HG03378 (cell line): Measurements from ENCODE around the gene AXIN1.
"Not testable (repeated sequence)": the region's sequence is repeated elsewhere in the genome, so short reads cannot be mapped to it uniquely, and the experiment has no call there.

Source experiments
- ATAC-seq: cut with Tn5 transposase; IDR thresholded peaks from one replicate; pipeline ENCODE4 v1.9.1; 2021; ENCODE audit warnings: mild to moderate bottlenecking, moderate library complexity; ENCODE audit not compliant: unreplicated experiment

AXIN1 gene

DNA sequence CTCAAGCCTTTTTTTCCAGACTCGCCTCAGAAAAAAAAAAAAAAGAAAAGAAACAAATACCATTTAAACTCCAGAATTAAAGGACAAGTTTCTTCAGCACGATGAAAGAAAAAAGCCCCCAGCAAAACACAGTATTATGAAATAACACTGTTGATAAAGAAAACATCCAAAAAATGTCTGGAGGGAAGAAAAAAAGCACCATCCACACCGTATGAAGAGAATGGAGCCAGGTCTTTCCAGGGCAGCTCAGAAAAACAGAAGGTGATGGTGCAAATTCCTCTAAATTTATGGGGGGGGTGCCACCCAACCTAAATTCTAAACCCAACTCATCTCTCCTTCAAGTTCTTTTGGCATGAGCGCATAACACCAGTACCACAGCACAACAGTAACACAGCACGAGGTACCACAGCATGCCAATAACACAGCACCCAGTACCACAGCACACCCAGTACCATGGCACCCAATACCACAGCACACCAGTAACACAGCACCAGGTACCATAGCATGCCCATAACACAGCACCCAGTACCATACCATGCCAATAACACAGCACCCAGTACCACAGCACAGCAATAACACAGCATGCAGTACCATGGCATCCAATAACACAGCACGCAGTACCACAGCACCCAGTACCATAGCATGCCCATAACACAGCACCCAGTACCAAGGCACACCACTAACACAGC lies 19.0 kb downstream of the AXIN1 start:
- no peak for ATAC-seq

DNA sequence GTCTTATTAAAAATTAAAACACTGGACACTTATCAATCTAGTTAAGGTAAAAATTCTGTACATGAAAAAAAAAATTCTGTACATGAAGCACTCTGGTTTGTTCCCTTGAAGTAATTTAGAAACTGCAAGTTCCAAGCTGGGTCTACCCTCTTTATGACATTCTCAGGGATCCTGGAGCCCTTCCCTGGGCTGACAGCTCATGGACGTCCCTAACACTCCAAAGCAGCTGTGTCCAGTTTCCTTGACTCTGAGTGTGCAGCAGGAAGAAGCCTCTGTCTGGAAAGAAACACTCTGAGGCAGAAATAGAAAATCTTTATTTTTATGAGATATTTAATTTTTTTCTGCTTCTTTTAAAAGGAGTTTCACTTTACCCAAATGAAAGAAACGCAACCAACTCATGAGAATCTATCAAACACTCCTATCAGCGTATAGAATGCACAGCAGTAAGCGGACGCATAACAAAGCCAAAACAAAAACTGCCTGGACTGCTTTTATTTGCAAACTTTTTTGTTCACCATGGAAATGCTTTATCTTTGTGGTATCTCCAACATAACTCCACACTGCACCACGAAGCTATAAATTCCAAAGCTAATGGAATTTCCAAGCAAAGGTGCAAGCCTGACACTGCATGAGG lies 21.2 kb downstream of the AXIN1 start:
- not testable (repeated sequence) for ATAC-seq

DNA sequence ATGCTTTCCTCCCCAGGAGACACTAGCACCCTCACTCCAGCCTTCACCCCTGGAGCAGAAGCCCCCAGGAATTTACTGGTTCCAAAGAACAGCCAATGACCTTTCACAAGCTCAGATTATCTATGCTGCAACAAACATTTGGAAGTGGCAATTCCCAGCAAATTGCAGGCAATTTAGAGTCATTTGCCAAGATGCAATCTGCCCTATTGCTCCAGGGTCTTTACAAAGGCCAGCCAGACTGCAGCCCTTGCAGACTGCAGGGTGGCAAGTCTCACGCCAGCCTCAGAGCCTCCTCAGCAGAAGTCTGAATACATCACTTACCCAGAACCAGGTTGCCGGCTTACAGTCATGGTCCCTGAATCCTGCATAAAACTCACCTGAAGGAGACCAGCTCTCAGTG lies 21.8 kb downstream of the AXIN1 start:
- no peak for ATAC-seq

DNA sequence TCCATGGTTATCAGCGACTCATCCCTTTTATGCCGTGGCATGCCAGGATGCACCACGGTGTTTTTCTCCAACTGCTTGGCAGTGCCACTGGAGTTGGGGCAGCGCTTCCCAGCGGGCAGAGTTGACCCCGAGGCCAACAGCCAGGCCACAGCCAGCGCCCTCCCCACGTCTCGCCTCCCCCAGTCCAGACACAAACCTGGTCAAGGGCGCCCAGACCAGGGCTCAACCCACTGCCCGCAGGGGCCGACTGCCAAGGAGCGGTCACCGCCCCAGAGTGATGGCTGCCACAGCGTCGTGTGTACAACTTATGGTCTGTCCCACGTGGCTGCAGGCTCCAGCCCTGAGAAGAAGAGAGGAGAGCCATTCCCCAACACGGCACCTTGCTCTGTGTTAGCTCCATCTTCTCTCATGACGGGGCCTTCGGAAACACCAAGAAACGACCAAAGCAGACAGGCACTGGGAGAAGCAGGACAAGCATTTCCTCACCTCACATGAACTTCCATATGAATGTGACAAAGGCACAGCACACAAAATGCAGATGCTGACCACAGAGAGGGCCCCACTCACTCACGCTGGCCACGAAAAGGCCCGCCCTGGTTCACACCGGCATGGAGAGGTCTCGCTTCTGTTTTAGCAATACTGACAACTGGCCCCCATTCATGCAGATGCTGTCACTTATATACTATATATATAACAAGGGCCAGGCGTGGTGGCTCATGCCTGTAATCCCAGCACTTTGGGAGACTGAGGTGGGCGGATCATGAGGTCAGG lies 27.0 kb downstream of the AXIN1 start:
- ATAC-seq = no peak

DNA sequence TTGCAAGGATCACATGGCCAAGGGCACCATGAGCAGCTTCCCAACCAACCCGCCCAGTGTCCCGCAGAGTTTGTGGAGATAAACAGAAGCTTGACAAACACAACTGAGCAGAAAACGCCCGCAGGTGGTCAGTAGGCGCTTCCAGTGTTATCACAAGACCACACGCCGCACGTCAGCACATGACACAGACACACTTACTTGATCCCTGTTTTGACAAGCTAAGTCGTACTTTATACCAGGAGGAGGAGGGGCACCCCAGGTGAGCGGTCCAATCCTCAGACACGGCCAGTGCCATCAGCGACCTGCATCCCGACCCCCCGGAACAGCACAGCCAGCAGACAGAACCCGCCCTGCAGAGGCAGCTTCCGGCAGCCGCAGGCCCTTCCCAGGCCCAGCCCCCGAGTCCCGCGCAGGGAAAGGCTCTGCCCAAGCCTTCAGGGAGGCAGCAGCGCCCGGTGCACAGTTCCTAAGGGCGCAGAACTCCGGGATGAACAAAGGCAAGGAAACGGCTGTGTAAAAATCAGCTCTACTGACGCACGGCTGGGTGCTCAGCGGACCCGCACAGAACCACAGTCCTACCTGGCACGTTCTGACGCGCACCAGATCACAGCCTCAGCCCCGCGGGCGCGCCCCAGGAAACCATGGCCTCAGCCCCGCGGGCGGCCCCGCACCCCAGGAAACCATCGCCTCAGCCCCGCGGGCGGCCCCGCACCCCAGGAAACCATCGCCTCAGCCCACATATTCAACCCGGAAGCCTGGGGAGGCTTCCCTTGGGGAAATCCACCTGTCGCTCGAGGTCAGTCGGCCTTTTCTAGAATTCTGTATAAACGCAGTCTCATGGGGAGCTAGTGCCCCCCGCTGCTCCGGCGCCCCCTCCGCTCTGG lies 27.8 kb downstream of the AXIN1 start:
- ATAC-seq = no peak

DNA sequence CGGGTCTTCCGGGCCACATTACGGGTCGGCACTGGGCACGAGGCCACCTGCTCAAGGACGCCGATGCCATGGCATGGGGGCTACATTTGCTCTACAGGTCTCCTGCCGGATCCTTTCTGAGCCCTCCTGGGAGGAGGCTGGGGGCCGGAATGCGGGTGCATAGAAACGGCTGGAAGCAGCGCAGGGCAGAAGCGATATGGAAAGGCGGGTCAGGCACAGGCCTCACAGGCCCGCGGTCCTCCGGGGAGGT lies 28.4 kb downstream of the AXIN1 start:
- ATAC-seq = no peak

DNA sequence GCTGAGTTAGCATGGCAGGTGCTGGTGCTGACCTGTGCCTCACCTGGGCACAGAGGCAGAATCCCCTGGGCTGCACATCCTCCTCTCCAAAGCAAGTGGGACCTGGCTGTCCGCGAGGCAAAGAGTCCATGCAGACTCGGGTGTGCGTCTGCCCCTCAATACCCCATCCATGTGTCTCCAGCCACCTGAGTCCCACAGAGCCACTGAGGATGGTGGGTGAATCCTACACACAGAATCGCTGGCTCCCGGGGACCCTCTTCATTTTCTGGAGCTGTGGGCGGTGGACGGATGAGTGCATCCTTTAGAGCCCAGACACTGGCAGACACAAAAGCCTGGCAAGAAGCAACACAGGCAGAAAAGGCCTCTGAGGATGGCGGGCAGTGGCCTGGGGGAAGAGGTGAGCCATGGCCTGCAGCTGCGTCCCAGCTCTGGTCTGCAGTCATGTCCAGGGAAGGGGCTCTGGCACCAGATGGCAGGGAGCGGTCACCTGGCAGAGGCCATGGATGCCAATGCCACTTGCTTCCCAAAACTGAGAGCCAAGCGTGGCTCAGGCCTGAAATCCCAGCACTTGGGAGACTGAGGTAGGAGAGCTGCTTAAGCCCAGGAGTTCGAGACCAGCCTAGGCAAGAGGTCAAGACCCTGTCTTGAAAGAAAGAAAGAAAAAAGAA lies 29.9 kb downstream of the AXIN1 start:
- no peak for ATAC-seq

DNA sequence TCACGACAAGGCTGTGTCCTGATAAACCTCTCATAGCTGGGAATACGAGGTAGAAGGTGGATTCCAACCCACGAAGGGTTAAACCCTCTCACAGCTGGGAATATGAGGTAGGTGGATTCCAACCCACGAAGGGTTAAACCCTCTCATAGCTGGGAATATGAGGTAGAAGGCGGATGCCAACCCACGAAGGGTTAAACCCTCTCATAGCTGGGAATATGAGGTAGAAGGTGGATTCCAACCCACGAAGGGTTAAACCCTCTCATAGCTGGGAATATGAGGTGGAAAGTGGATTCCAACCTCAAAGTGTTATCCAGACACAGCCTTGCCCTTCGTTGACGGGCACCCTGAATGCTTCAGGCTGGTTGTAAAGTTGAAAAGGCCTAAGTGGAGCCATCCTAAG lies 31.0 kb downstream of the AXIN1 start:
- no peak for ATAC-seq

DNA sequence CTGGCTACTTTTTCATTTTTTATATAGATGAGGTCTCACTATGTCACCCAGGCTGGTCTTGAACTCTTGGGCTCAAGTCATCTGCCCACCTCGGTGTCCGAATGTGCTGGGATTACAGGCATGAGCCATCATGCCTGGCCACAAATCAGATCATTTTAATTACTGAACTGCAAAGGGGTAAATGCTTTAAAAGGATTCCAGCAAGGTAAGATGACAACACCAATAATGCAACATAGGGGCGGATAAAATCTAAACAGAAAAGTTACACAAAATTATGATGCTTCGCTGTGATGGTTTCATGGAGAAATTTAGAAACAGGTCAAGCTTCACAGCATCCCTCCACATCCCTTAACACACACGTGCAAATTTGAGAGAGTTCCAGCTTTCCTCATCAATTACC lies 32.3 kb downstream of the AXIN1 start:
- ATAC-seq = no peak

DNA sequence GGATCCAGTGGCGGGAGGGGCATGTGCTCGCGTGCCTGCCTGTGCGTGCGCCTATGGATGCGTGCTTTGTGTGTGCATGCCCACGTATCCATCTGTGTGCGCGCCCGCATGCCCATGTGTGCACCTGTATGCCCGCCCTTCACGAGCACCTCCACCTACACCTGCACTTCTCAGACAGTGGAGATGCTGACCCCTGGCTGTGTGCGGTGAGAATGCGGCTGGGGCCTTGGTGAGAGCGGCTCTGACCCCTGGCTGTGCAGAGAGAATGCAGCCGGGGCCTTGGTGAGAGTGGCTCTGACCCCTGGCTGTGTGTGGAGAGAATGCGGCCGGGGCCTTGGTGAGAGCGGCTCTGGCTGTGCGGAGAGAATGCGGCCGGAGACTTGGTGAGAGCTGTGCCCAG lies 33.9 kb downstream of the AXIN1 start:
- ATAC-seq = no peak

DNA sequence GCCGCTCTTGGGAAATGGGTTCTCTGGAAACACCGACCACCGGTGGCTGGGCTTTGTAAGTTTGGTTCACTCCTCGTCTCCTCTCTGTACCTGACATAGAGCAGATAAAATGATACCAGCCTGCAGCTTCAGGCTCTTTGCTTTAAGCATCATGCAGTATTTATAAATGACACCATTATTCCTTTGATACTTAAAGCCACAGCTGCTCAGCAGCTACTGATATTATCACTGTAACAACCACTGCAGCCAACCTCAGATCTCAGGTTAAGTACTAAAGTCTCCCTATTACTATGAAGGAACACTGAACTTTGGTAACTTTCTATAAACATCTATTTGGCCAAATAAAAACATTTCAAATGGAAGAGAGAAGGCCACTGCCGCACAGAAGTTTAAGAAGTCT lies 34.9 kb downstream of the AXIN1 start:
- no peak for ATAC-seq

DNA sequence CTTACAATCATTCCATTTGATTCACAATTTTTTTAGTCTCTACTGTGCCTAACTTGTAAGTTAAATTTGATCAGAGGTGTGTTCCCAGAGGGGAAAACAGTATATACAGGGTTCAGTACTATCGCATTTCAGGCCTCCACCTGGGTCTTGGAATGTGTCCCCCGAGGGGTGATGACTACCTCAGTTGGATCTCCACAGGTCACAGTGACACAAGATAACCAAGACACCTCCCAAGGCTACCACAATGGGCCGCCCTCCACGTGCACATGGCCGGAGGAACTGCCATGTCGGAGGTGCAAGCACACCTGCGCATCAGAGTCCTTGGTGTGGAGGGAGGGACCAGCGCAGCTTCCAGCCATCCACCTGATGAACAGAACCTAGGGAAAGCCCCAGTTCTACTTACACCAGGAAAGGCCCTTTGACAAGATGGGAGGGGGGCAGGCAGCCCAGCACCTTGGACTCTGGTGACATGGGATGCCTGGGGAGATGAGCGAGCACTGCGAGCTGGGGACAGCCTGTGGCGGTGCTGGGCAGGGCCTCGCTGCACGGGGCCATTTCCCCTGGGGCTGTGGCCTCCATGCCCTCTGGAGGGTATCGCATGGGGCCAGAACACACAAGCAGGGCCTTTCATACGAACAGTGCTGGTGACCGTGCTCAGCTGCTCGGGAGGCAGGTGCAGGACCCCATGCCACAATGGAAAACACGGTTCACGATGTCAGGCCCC lies 35.6 kb downstream of the AXIN1 start:
- no peak for ATAC-seq

DNA sequence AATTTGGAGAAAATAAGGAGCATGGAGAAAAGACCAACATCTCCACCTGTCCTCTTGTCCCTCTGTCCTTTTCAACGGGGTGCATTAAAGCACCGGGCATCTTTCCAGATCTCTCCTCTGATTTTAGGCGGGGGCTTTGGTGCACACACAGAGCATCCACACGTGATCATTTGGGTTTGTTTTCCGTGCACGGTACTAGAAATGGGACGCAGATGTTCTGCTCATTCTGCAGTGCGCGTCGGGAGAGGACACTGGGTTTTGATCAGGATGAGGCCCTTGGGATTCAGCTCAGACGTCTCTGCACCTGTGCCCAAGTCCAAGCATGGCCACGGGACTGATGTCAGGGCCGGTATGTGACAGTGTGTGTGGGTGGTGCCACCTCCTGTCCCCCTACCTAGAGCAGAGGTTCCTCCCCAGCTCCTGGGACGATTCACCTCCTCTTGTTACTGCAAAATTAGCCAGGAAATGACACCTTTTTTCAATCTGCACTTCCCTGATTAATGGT lies 37.7 kb downstream of the AXIN1 start:
- no peak for ATAC-seq

DNA sequence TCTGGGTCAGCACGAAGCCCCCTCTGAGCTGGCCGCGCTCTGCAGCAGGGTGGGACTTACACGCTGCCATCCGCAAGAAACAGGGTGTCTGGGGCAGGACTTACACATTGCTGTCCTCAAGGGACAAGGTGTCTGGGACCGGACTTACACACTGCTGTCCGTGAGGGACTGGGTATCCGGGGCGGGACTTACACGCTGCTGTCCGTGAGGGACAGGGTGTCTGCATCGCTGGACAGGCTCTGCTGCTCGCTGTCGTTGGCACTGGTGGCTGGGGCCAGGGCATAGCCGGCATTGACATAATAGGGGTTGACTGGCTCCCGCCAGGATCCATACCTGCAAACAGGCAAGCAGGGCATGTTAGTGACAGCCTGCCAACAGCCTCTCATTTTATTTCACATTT lies 38.2 kb downstream of the AXIN1 start:
- ATAC-seq = no peak

DNA sequence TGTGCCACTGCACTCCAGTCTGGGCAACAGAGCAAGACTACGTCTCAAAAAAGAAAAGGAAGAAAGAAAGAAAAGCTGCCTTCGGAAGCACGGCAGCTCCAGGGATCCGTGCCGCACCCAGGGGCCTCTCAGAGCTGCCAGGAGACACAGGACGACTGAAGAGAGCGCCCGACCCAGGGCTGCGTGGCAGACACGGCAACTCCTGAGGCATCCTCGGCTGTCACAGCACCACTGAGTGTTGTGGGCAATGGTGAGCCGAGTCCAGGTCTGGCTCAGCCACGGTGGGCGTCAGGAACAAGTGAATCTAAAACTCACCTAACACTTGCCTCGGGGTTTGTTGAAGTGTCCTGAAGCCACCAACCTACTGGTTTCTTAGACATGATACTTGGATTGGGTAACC lies 40.8 kb downstream of the AXIN1 start:
- no peak for ATAC-seq

DNA sequence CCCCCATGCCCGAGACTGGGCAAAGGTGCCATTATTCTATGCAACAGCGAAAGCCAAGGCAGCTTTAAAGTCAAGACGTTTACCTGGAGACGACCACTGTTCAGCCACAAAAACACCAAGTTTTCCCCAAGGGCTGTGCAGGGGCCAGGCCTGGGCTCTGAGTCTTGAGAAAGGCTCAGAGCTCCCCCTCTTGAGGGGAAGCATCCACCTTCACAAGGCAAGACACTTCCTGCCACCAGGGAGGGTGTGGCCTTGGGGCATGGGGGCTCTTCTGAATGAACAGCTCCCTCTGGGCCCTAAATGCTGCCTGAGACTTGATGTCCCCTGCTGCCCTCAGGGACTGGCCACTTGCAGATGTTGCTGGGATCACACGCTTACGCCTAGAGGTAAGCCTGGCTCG lies 43.0 kb downstream of the AXIN1 start:
- no peak for ATAC-seq

DNA sequence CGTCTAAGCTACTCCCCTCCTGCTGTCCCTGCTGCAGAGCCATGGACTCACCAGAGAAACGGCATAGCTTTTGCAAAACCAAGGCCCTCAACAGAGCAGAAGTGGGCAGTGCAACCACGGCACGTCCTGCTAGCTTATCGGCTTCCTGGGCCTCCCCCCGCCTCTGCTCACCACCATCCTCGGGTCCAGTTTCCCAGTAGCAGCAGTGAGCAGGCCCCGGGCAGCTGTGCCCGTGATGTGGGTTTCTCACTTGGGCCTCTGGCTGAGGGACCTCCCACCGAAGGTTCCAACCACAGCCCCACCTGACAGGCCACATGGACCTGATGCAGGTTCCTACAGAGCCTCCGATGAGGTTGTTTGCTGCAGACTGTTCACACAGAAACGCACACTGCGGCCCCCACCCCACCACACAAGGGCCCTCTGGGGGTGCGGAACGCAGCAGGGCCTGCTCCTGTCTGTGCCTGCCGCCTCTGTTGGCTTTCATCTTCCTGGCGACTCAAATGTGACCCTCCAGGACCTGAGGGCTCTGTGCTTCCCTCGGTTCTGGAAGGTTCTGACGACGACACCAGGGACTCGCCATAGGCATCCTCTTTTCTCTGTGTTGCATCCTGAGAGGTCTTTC lies 44.7 kb downstream of the AXIN1 start:
- ATAC-seq = no peak

DNA sequence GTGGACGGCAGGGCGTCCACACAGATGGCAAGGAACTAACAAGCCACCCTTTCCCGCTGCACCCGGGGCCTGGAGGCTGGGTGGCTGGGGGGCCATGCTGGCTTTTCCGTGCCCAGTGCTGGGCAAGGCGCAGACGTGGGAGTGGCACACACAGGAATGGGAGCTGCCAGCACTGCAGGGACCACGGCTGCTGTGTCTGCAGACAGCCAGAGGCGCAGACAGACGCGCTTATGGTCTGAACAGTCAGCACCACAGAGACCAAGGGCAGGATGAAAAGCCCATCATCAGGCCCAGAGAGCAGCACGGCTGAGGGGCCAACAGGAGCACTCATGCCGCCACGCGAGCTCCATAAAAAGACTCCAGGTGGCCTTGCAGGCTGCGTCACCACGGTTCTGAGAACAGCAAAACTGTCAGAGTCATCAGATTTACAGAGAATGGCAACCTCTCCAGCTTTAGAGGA lies 45.6 kb downstream of the AXIN1 start:
- no peak for ATAC-seq

DNA sequence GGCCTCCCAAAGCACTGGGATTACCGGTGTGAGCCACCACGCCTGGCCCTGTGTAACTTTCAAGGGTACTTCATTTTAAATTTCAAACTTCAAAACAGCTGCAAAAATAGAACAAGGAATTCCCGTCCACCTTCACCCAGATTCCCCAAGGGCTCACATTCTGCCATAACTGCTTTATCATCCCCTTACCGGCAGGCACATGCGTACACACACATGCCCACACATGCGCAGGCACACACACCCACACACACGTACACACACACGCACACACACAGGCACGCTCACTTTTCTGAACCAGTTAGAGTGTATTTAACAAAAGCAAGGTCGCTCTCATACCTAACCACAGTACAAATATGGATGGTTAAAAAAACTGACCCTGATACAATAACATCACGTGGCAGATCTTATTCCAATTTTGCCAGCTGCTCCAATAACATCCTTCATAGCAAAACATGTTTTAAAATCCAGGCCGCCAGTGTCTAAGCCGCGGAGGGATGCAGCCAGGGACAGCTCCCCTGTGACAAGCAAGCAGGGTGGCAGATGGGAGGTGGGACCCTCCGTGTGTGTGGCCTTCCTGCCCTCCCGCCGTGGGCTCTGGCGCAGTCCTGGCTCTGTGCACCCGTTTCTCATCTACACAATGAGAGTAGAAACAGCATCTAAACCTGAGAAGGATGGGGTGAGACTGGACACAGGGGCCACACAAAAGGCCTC lies 46.5 kb downstream of the AXIN1 start:
- ATAC-seq = no peak
